VCaP (cell line): Measurements from ENCODE around the gene UGT1A1.

Source experiments
- H3K27ac ChIP-seq: fragments of 450-650 bp; 2 replicates; pipeline ENCODE4 v1.5.1; 2017
- TF ChIP-seq, protein P1 (sequence below): fragments of 450-650 bp; conservative IDR thresholded peaks from 2 replicates; pipeline ENCODE4 v1.5.1; 2017; ENCODE audit warnings: mild to moderate bottlenecking, moderate library complexity

UGT1A1 gene

DNA sequence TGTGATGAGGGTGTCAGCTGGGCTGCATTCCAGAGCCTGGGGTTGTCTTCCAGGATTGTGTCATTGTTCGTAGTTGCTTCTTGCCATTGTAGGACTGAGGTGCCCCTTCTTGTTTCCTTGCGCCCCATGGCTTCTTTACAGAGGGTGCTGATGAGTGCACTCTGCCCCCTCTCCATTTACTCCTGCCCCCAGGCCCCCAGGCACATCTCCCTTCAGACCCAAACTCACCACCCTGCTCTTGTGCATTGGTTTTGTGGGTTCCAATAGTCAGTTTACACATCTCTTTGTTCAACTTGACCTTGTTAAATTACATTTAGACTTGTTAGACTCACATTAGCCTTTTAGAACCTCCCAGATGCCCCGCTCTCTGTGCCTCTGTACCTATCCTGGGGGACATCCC lies 61.1 kb downstream of the UGT1A1 start:
- TF ChIP-seq, protein P1, sequence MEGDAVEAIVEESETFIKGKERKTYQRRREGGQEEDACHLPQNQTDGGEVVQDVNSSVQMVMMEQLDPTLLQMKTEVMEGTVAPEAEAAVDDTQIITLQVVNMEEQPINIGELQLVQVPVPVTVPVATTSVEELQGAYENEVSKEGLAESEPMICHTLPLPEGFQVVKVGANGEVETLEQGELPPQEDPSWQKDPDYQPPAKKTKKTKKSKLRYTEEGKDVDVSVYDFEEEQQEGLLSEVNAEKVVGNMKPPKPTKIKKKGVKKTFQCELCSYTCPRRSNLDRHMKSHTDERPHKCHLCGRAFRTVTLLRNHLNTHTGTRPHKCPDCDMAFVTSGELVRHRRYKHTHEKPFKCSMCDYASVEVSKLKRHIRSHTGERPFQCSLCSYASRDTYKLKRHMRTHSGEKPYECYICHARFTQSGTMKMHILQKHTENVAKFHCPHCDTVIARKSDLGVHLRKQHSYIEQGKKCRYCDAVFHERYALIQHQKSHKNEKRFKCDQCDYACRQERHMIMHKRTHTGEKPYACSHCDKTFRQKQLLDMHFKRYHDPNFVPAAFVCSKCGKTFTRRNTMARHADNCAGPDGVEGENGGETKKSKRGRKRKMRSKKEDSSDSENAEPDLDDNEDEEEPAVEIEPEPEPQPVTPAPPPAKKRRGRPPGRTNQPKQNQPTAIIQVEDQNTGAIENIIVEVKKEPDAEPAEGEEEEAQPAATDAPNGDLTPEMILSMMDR = no peak
- no peak overlapping the region for H3K27ac ChIP-seq

DNA sequence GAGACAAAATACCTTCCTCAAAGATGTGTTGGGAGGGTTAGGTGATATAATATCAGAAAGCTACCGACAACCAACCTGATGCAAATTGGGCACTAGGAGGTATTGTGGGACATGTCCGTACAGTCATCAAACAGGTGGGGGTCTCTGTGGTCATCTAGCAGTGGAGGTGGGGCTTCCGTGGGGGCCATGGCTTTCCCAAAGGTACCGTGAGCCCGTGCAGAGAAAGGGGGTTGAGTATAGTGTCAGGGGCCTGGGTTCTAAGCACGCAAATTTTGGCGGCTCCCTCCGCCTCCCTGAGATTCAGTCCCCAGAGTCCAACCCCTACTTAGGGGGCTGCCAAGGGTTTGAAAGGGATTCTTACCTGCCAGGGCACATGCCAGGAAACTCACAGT lies 61.6 kb downstream of the UGT1A1 start:
- H3K27ac ChIP-seq = no peak overlapping the region
- TF ChIP-seq, protein P1 = no peak

DNA sequence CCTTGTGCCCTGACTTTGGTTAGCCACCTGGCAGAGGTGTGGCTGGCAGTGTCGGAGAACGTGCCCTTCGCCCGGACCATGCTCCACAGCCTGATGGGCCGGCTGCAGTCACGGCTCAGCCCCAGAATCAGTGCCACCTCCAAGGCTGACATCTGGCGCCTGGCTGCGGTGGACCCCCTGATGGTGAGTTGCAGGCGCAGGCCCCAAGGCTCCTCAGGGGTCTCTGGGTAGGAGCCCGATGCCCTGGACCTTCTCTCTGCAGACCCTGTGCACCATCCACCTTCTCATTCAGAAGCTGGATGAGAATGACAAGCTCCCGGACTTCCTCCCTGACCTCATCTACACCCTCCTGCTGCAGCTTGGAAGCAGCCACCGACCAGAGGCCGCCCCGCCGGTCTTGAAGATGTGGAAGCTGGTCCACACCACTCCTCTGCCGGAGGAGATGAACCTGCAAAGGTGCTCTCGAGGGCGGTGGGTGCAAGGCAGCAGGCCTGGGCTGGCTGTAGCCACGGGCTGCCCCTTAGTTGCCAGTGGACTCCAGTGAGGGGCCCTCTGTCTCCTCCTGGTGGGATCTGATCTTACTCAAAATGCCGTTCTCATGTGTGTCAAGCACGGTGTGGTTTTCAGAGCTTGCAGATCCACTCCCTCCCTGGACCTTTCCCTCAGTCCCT lies 62.2 kb downstream of the UGT1A1 start:
- TF ChIP-seq, protein P1 = no peak
- no peak overlapping the region for H3K27ac ChIP-seq
